Epithelial cell of esophagus (primary cell): ENCODE data around the gene ABCG8.
A peak's percentile ranks its signal among the peaks of the same experiment; 100 is the strongest.

Experiments
- DNase-seq: peaks from one replicate; pipeline ENCODE4 v3.0.0; 2010; ENCODE audit warnings: low read depth
- H3K4me3 ChIP-seq: 2 replicates; pipeline ENCODE4 v1.5.1; 2011; ENCODE audit warnings: mild to moderate bottlenecking, low read length, control low read depth
- CTCF ChIP-seq: IDR thresholded peaks from 2 replicates; pipeline ENCODE4 v1.5.1; 2011; ENCODE audit warnings: low read depth, mild to moderate bottlenecking, low read length, control low read depth, inconsistent platforms; ENCODE audit not compliant: insufficient read depth; ENCODE audit errors: missing control alignments

Gene ABCG8

GRCh38 chr2:43812947-43813346 lies 25.8 kb upstream of the ABCG8 start:
- H3K4me3 ChIP-seq, result no peak overlapping the region
- TF ChIP-seq CTCF, result no peak
- DNase-seq, result no peak

- no peak overlapping the region for H3K4me3 ChIP-seq
- no peak for TF ChIP-seq CTCF
- no peak for DNase-seq
Measured at GRCh38 chr2:43814711-43815110, 24.1 kb upstream of the ABCG8 start.

GRCh38 chr2:43818761-43819160 lies 20.0 kb upstream of the ABCG8 start:
- TF ChIP-seq CTCF, result no peak
- no peak overlapping the region for H3K4me3 ChIP-seq
- peak; percentile 51 for DNase-seq

- DNase-seq, result no peak
- no peak overlapping the region for H3K4me3 ChIP-seq
- TF ChIP-seq CTCF, result no peak
Measured at GRCh38 chr2:43819491-43820163, 19.1 kb upstream of the ABCG8 start.

- TF ChIP-seq CTCF, result no peak
- no peak for DNase-seq
- no peak overlapping the region for H3K4me3 ChIP-seq
Measured at GRCh38 chr2:43822839-43823238, 15.9 kb upstream of the ABCG8 start.

GRCh38 chr2:43823751-43824150 lies 15.0 kb upstream of the ABCG8 start:
- no peak overlapping the region for H3K4me3 ChIP-seq
- TF ChIP-seq CTCF, result no peak
- no peak for DNase-seq

- no peak overlapping the region for H3K4me3 ChIP-seq
- no peak for TF ChIP-seq CTCF
- DNase-seq, result no peak
Measured at GRCh38 chr2:43824512-43824911, 14.3 kb upstream of the ABCG8 start.
